ENCODE measurements around the gene SEPTIN12.
"Not testable (repeated sequence)": the region's sequence is repeated elsewhere in the genome, so short reads cannot be mapped to it uniquely, and the experiment has no call there.

Gene SEPTIN12

GRCh38 chr16:4802659-4803287, 14.6 kb upstream of the SEPTIN12 start:
- FAIRE-seq = no peak

GRCh38 chr16:4801962-4802658, 14.0 kb upstream of the SEPTIN12 start, which contains the start of gene ROGDI:
Gene ROGDI, minus strand, starts transcription at chr16:4802633. Its CDS starts 62 bp downstream, at chr16:4802571.
- no peak for FAIRE-seq

GRCh38 chr16:4801051-4801961, 13.2 kb upstream of the SEPTIN12 start:
- FAIRE-seq = no peak

GRCh38 chr16:4800290-4801041, 12.3 kb upstream of the SEPTIN12 start:
- no peak for FAIRE-seq

GRCh38 chr16:4799171-4799855, 11.2 kb upstream of the SEPTIN12 start:
- no peak for FAIRE-seq

GRCh38 chr16:4798456-4798855, 10.3 kb upstream of the SEPTIN12 start:
- no peak for FAIRE-seq

GRCh38 chr16:4797805-4798252, 9.7 kb upstream of the SEPTIN12 start:
- no peak for FAIRE-seq

GRCh38 chr16:4796982-4797804, 9.0 kb upstream of the SEPTIN12 start:
- FAIRE-seq = no peak

- no peak for FAIRE-seq
Measured at GRCh38 chr16:4795828-4796572, 7.9 kb upstream of the SEPTIN12 start.

GRCh38 chr16:4795181-4795827, 7.2 kb upstream of the SEPTIN12 start, which contains the start of gene SMIM22:
Gene SMIM22, plus strand, starts transcription at chr16:4795369. Its CDS starts 366 bp downstream, at chr16:4795735.
- no peak for FAIRE-seq

- no peak for FAIRE-seq
Measured at GRCh38 chr16:4792951-4793513, 4.9 kb upstream of the SEPTIN12 start.

- FAIRE-seq = no peak
Measured at GRCh38 chr16:4790871-4791270, 2.7 kb upstream of the SEPTIN12 start.

GRCh38 chr16:4790261-4790660, 2.1 kb upstream of the SEPTIN12 start:
- no peak for FAIRE-seq

- no peak for FAIRE-seq
Measured at GRCh38 chr16:4788910-4789309, 765 bp upstream of the SEPTIN12 start.

- no peak for FAIRE-seq
Measured at GRCh38 chr16:4788489-4788889, 344 bp upstream of the SEPTIN12 start.

- FAIRE-seq = no peak
Measured at GRCh38 chr16:4787068-4787467, 1.1 kb downstream of the SEPTIN12 start.

- no peak for FAIRE-seq
Measured at GRCh38 chr16:4785758-4786433, 2.2 kb downstream of the SEPTIN12 start.

GRCh38 chr16:4784444-4784987, 3.6 kb downstream of the SEPTIN12 start:
- FAIRE-seq = not testable (repeated sequence)

Measured in endometrium (tissue), 2 donors.